GM12878 (cell line): Measurements from ENCODE around the gene USP21. TPM values are rescaled to one million over a fixed set of nuclear protein-coding genes. Genes with fewer than 3 reads are reported as not detected.

Experiments used
- BRCA1 ChIP-seq: IDR thresholded peaks from 2 replicates; pipeline ENCODE4 v1.6.1; 2011; ENCODE audit warnings: low read depth, low read length, improper control_type of control experiment
- E2F4 ChIP-seq: IDR thresholded peaks from 2 replicates; pipeline ENCODE4 v1.6.1; 2012; ENCODE audit warnings: low read depth, low read length, improper control_type of control experiment
- E4F1 ChIP-seq: fragments of 450-650 bp; IDR thresholded peaks from 2 replicates; pipeline ENCODE4 v1.6.1; 2018; ENCODE audit warnings: borderline replicate concordance, mild to moderate bottlenecking; ENCODE audit not compliant: partially characterized antibody
- ETV6 ChIP-seq, 2 experiments: fragments of 450-650 bp in 1 of 2; IDR thresholded peaks in 1 of 2; conservative IDR thresholded peaks in 1 of 2; 2 replicates each; pipeline ENCODE4 v1.6.1; 2014; ENCODE audit warnings: antibody characterized with exemption in 1 of 2, borderline replicate concordance in 1 of 2, low read depth in 1 of 2, mild to moderate bottlenecking in 1 of 2, moderate library complexity in 1 of 2
- HDGF ChIP-seq: fragments of 450-650 bp; IDR thresholded peaks from 2 replicates; pipeline ENCODE4 v1.6.1; 2016; ENCODE audit warnings: antibody characterized with exemption
- JUND ChIP-seq: IDR thresholded peaks from 2 replicates; pipeline ENCODE4 v1.6.1; 2012; ENCODE audit warnings: low read depth, mild to moderate bottlenecking, low read length, improper control_type of control experiment, moderate library complexity
- MAX ChIP-seq: IDR thresholded peaks from 2 replicates; pipeline ENCODE4 v1.6.1; 2012; ENCODE audit warnings: low read depth, low read length, improper control_type of control experiment
- MTA3 ChIP-seq: IDR thresholded peaks from 2 replicates; pipeline ENCODE4 v1.6.1; 2012; ENCODE audit warnings: low read length, inconsistent platforms, borderline replicate concordance
- NFIC ChIP-seq: IDR thresholded peaks from 2 replicates; pipeline ENCODE4 v1.6.1; 2012; ENCODE audit warnings: low read depth, mild to moderate bottlenecking, inconsistent platforms, low read length, moderate library complexity
- PAX5 ChIP-seq: IDR thresholded peaks from 2 replicates; pipeline ENCODE4 v1.6.1; 2011; ENCODE audit warnings: low read depth, low read length, borderline replicate concordance
- RELB ChIP-seq: fragments of 450-650 bp; IDR thresholded peaks from 2 replicates; pipeline ENCODE4 v1.6.1; 2017; ENCODE audit warnings: low read depth, mild to moderate bottlenecking, moderate library complexity
- STAT1 ChIP-seq: fragments of 450-650 bp; conservative IDR thresholded peaks from 2 replicates; pipeline ENCODE4 v1.6.1; 2014; ENCODE audit warnings: antibody characterized with exemption, mild to moderate bottlenecking
- SUZ12 ChIP-seq: fragments of 200-600 bp; sonication (generic); IDR thresholded peaks from one replicate; pipeline ENCODE4 v1.6.1; 2018; ENCODE audit warnings: antibody characterized with exemption, mild to moderate bottlenecking; ENCODE audit not compliant: unreplicated experiment
- ZNF592 ChIP-seq: fragments of 450-650 bp; IDR thresholded peaks from 2 replicates; pipeline ENCODE4 v1.6.1; 2017; ENCODE audit warnings: mild to moderate bottlenecking, moderate library complexity
- ZZZ3 ChIP-seq: IDR thresholded peaks from 2 replicates; pipeline ENCODE4 v1.6.1; 2011; ENCODE audit warnings: low read depth; ENCODE audit not compliant: control insufficient read depth, insufficient read length
- polyA plus RNA-seq, 11 experiments: library from polyadenylated mRNA; depleted of rRNA in 4 of 11; unstranded in 6 of 11; stranded (reverse) in 5 of 11; fragments of >200 nt; fragmentation: Nextera tagmentation in 4 of 11; fragmentation: Illumina TruSeq in 1 of 11; extraction: Ambion mirVana in 4 of 11; extraction: Trizol in 1 of 11; gene quantifications; 1 replicate in 1 of 11; 2 replicates in 10 of 11; pipeline versions ENCODE4 v1.2.1 to v1.2.3, GENCODE V29; 2011 to 2016; ENCODE audit warnings: inconsistent platforms in 2 of 11, missing spikeins in 2 of 11, low read depth in 1 of 11
- total RNA-seq, 4 experiments: library from RNA; depleted of rRNA in 3 of 4; stranded (reverse); fragments of >200 nt in 3 of 4; fragmentation: Illumina TruSeq in 1 of 4; extraction: Trizol in 1 of 4; gene quantifications; 2 replicates each; pipeline versions ENCODE4 v1.2.1 to v1.2.3, GENCODE V29; 2013 to 2021

The USP21 gene
- total and polyA plus RNA-seq, 10 of the 15 experiments (the other 5 are each of a cell fraction or from before 2014, with no cell fraction given): 3.2 to 28.6 (median 16.6) TPM

- TF ChIP-seq BRCA1 (no peak), SUZ12 (no peak), E4F1 (no peak), HDGF (no peak), ZZZ3 (no peak), NFIC (peak; percentile 54), MTA3 (no peak), ZNF592 (no peak), PAX5 (no peak), RELB (no peak), E2F4 (no peak), STAT1 (no peak), JUND (no peak), ETV6 (conservative IDR thresholded peaks at IDR 0.05 in 1 of 2, IDR thresholded peaks at IDR 0.05 in 1 of 2; ENCODE audit: borderline replicate concordance in 1 of 2, low read depth in 1 of 2) (no peak), MAX (no peak)
Observed at GRCh38 chr1:161182214-161182613, 22.9 kb downstream of the USP21 start (continued).
